Neural progenitor cell (in vitro differentiated cells): ENCODE results near the gene HJV.

Source experiments
- EZH2 ChIP-seq: fragments of 200-600 bp; sonication (generic); IDR thresholded peaks from 2 replicates; pipeline ENCODE4 v1.6.1; 2017; ENCODE audit warnings: antibody characterized with exemption, mild to moderate bottlenecking, moderate library complexity
- TF ChIP-seq, protein P1 (sequence below): fragments of 200-600 bp; sonication (generic); IDR thresholded peaks from 2 replicates; pipeline ENCODE4 v1.5.1; 2017; ENCODE audit warnings: antibody characterized with exemption, mild to moderate bottlenecking

DNA sequence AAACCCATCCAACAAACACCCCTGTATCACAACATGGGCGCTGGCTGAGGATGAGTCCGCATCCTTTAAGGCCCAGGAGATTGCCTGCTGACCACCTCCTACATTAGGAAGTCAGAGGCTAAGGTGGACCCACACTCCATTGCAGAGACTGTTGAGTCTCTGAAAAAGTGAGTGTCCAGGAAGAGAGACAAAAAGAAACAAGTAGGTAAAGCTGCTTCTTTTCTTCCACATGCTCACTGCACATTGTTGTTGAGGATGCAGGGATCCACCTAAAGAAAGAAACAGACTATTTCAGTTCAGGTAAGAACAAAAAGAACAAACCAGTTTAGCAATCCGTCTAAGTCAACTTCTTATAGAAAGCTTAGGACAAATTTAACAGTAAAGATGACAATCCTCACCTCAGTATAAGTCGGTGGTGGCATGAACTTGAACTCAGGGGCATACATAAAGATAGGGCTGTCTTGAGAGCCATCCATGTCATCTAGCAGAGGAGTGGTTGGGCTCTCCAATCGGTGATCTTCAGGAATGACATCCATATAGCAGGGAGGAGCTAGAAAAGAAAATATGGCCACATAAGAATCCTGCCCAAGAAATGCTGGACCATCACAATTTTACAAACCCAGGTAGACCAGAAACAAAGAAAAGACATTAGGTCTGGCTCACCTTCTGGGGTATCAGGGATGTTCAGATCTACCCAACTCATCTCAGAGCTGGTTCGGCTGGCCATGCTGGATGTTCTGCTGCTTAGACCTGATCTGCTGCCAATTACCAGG is 27.7 kb downstream of the HJV start:
- TF ChIP-seq, protein P1, sequence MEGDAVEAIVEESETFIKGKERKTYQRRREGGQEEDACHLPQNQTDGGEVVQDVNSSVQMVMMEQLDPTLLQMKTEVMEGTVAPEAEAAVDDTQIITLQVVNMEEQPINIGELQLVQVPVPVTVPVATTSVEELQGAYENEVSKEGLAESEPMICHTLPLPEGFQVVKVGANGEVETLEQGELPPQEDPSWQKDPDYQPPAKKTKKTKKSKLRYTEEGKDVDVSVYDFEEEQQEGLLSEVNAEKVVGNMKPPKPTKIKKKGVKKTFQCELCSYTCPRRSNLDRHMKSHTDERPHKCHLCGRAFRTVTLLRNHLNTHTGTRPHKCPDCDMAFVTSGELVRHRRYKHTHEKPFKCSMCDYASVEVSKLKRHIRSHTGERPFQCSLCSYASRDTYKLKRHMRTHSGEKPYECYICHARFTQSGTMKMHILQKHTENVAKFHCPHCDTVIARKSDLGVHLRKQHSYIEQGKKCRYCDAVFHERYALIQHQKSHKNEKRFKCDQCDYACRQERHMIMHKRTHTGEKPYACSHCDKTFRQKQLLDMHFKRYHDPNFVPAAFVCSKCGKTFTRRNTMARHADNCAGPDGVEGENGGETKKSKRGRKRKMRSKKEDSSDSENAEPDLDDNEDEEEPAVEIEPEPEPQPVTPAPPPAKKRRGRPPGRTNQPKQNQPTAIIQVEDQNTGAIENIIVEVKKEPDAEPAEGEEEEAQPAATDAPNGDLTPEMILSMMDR: no peak
- no peak for TF ChIP-seq EZH2
